ENCODE measurements around the gene RESP18. TPM values are rescaled to one million over a fixed set of nuclear protein-coding genes. Genes with fewer than 3 reads are reported as not detected.
A peak's percentile ranks its signal among the peaks of the same experiment; 100 is the strongest.

Gene RESP18
- total RNA-seq, 1 experiment from 2014 or later, result not detected

- H3K4me1 Mint-ChIP-seq (ENCODE audit: insufficient read depth, unreplicated experiment), result peaks cover 20% of the 10 kb centered on the region
- no peak overlapping the region for H3K4me3 Mint-ChIP-seq (ENCODE audit: unreplicated experiment)
- DNase-seq (ENCODE audit: unreplicated experiment), result peak; percentile 72
- no peaks in the 10 kb centered on the region for H3K9me3 Mint-ChIP-seq (ENCODE audit: unreplicated experiment)
- intact Hi-C loops (cut with micrococcal nuclease), result no loop called here
- ChIA-PET POLR2A (interaction anchor here (0.5 to 2.3 kb wide), 8 partner anchors 18 to 880 kb away, joined by 3 to 8 read pairs (median 3); partner anchors contain the start of gene DNPEP), CTCF (interaction anchor here (0.6 to 1.7 kb wide), 8 partner anchors 9 to 470 kb away, joined by 3 to 6 read pairs (median 4); no protein-coding TSS in a partner anchor)
- H3K36me3 Mint-ChIP-seq (ENCODE audit: insufficient read depth, unreplicated experiment), result peaks cover 17% of the 10 kb centered on the region
- H3K27ac Mint-ChIP-seq (ENCODE audit: low read depth, unreplicated experiment), result no peak overlapping the region
- TF ChIP-seq CTCF (IDR thresholded peaks at IDR 0.05; ENCODE audit: unreplicated experiment), result no peak
- no TSS peak for BruUV-seq (replicated peaks)
- H3K27me3 Mint-ChIP-seq (ENCODE audit: insufficient read depth, unreplicated experiment), result no peaks in the 10 kb centered on the region
Observed at GRCh38 chr2:219369447-219369861, 36.9 kb upstream of the RESP18 start.

- BruUV-seq (replicated peaks), result no TSS peak
- POLR2A ChIA-PET, result interaction anchor here (0.6 to 2.3 kb wide), 6 partner anchors 17 to 316 kb away, joined by 3 to 8 read pairs (median 4); partner anchors contain the start of gene DNPEP
- H3K36me3 Mint-ChIP-seq (ENCODE audit: insufficient read depth, unreplicated experiment), result peaks cover 10% of the 10 kb centered on the region
- peaks cover 20% of the 10 kb centered on the region for H3K4me1 Mint-ChIP-seq (ENCODE audit: insufficient read depth, unreplicated experiment)
- peak; percentile 33 for DNase-seq (ENCODE audit: unreplicated experiment)
- H3K27ac Mint-ChIP-seq (ENCODE audit: low read depth, unreplicated experiment), result no peak overlapping the region
- CTCF ChIA-PET, result interaction anchor here (0.6 to 1.7 kb wide), 6 partner anchors 10 to 470 kb away, joined by 3 to 6 read pairs (median 3); partner anchors contain the start of gene RESP18
- H3K27me3 Mint-ChIP-seq (ENCODE audit: insufficient read depth, unreplicated experiment), result no peaks in the 10 kb centered on the region
- H3K4me3 Mint-ChIP-seq (ENCODE audit: unreplicated experiment), result no peak overlapping the region
- intact Hi-C loops (cut with micrococcal nuclease), result no loop called here
- TF ChIP-seq CTCF (IDR thresholded peaks at IDR 0.05; ENCODE audit: unreplicated experiment), result no peak
- H3K9me3 Mint-ChIP-seq (ENCODE audit: unreplicated experiment), result no peaks in the 10 kb centered on the region
Observed at GRCh38 chr2:219368690-219369191, 36.2 kb upstream of the RESP18 start.

- Mint-ChIP-seq H3K36me3 (ENCODE audit: insufficient read depth, unreplicated experiment) (no peaks in the 10 kb centered on the region), H3K9me3 (ENCODE audit: unreplicated experiment) (no peaks in the 10 kb centered on the region), H3K27ac (ENCODE audit: low read depth, unreplicated experiment) (no peak overlapping the region), H3K27me3 (ENCODE audit: insufficient read depth, unreplicated experiment) (peaks cover 34% of the 10 kb centered on the region), H3K4me1 (ENCODE audit: insufficient read depth, unreplicated experiment) (peaks cover 13% of the 10 kb centered on the region), H3K4me3 (ENCODE audit: unreplicated experiment) (no peak overlapping the region)
- no peak for TF ChIP-seq CTCF (IDR thresholded peaks at IDR 0.05; ENCODE audit: unreplicated experiment)
- peak; percentile 94 for DNase-seq (ENCODE audit: unreplicated experiment)
- POLR2A ChIA-PET, result interaction anchor here (0.7 to 2.5 kb wide), 2 partner anchors 25 to 83 kb away, joined by 3 to 5 read pairs; partner anchors contain the start of gene DNPEP
- CTCF ChIA-PET, result interaction anchor here (0.5 to 1.7 kb wide), 2 partner anchors 12 to 297 kb away, joined by 3 to 6 read pairs; no protein-coding TSS in a partner anchor
- intact Hi-C loops (cut with micrococcal nuclease), result no loop called here
- BruUV-seq (replicated peaks), result no TSS peak
Observed at GRCh38 chr2:219362524-219363164, 30.1 kb upstream of the RESP18 start.

- POLR2A ChIA-PET, result interaction anchor here (0.7 to 2.5 kb wide), 2 partner anchors 25 to 82 kb away, joined by 3 to 5 read pairs; partner anchors contain the start of gene DNPEP
- TF ChIP-seq CTCF (IDR thresholded peaks at IDR 0.05; ENCODE audit: unreplicated experiment), result no peak
Observed at GRCh38 chr2:219362072-219362471, 29.5 kb upstream of the RESP18 start.

More at GRCh38 chr2:219362072-219362471, 29.5 kb upstream of the RESP18 start:
- no peak for DNase-seq (ENCODE audit: unreplicated experiment)
- no peaks in the 10 kb centered on the region for H3K36me3 Mint-ChIP-seq (ENCODE audit: insufficient read depth, unreplicated experiment)
- peaks cover 40% of the 10 kb centered on the region for H3K27me3 Mint-ChIP-seq (ENCODE audit: insufficient read depth, unreplicated experiment)
- peaks cover 13% of the 10 kb centered on the region for H3K4me1 Mint-ChIP-seq (ENCODE audit: insufficient read depth, unreplicated experiment)
- H3K4me3 Mint-ChIP-seq (ENCODE audit: unreplicated experiment), result no peak overlapping the region
- CTCF ChIA-PET, result interaction anchor here (1.1 to 1.7 kb wide), 2 partner anchors 9 to 11 kb away, joined by 4 to 6 read pairs; no protein-coding TSS in a partner anchor
- no peak overlapping the region for H3K27ac Mint-ChIP-seq (ENCODE audit: low read depth, unreplicated experiment)
- BruUV-seq (replicated peaks), result no TSS peak
- no peaks in the 10 kb centered on the region for H3K9me3 Mint-ChIP-seq (ENCODE audit: unreplicated experiment)
- intact Hi-C loops (cut with micrococcal nuclease), result no loop called here

Measured in MCF 10A (cell line).